ENCODE measurements around the gene GPC6.
"Not testable (repeated sequence)": the region's sequence is repeated elsewhere in the genome, so short reads cannot be mapped to it uniquely, and the experiment has no call there.

The GPC6 gene

GRCh38 chr13:93450761-93451160, 224.2 kb downstream of the GPC6 start:
- no peak for FAIRE-seq

GRCh38 chr13:93454676-93455235, 228.1 kb downstream of the GPC6 start:
- FAIRE-seq = not testable (repeated sequence)

- no peak for FAIRE-seq
Observed at GRCh38 chr13:93455861-93456260, 229.3 kb downstream of the GPC6 start.

GRCh38 chr13:93460005-93460404, 233.4 kb downstream of the GPC6 start:
- no peak for FAIRE-seq

- FAIRE-seq = no peak
Observed at GRCh38 chr13:93462151-93462550, 235.5 kb downstream of the GPC6 start.

- FAIRE-seq = no peak
Observed at GRCh38 chr13:93466502-93467036, 240.0 kb downstream of the GPC6 start.

- no peak for FAIRE-seq
Observed at GRCh38 chr13:93467175-93467574, 240.6 kb downstream of the GPC6 start.

GRCh38 chr13:93468433-93468832, 241.8 kb downstream of the GPC6 start:
- no peak for FAIRE-seq

- no peak for FAIRE-seq
Observed at GRCh38 chr13:93472296-93472695, 245.7 kb downstream of the GPC6 start.

- FAIRE-seq = no peak
Observed at GRCh38 chr13:93472814-93473296, 246.2 kb downstream of the GPC6 start.

GRCh38 chr13:93473441-93474270, 247.0 kb downstream of the GPC6 start:
- no peak for FAIRE-seq

GRCh38 chr13:93476175-93476574, 249.6 kb downstream of the GPC6 start:
- FAIRE-seq = no peak

GRCh38 chr13:93477238-93477637, 250.6 kb downstream of the GPC6 start:
- FAIRE-seq = no peak

GRCh38 chr13:93480553-93481106, 254.0 kb downstream of the GPC6 start:
- FAIRE-seq = no peak

- FAIRE-seq = not testable (repeated sequence)
Observed at GRCh38 chr13:93496117-93496516, 269.5 kb downstream of the GPC6 start.

GRCh38 chr13:93496985-93497673, 270.5 kb downstream of the GPC6 start:
- FAIRE-seq = no peak

GRCh38 chr13:93499991-93500390, 273.4 kb downstream of the GPC6 start:
- FAIRE-seq = no peak

GRCh38 chr13:93502071-93502470, 275.5 kb downstream of the GPC6 start:
- no peak for FAIRE-seq

GRCh38 chr13:93502987-93503615, 276.5 kb downstream of the GPC6 start:
- no peak for FAIRE-seq

GRCh38 chr13:93505104-93505952, 278.7 kb downstream of the GPC6 start:
- FAIRE-seq = no peak

GRCh38 chr13:93511011-93511410, 284.4 kb downstream of the GPC6 start:
- FAIRE-seq = no peak

GRCh38 chr13:93515267-93515666, 288.7 kb downstream of the GPC6 start:
- FAIRE-seq = no peak
